IMR-90 (cell line): ENCODE data around the gene ARL14.
A peak's percentile ranks its signal among the peaks of the same experiment; 100 is the strongest.

Experiments used
- CEBPB ChIP-seq: IDR thresholded peaks from 2 replicates; pipeline ENCODE4 v1.6.1; 2012; ENCODE audit warnings: low read depth, low read length, improper control_type of control experiment
- CTCF ChIP-seq: conservative IDR thresholded peaks from 2 replicates; pipeline ENCODE4 v1.5.1; 2012; ENCODE audit warnings: mild to moderate bottlenecking, low read depth, low read length, improper control_type of control experiment
- MAFK ChIP-seq: IDR thresholded peaks from 2 replicates; pipeline ENCODE4 v1.6.1; 2012; ENCODE audit warnings: low read depth, low read length, improper control_type of control experiment
- MAZ ChIP-seq: IDR thresholded peaks from 2 replicates; pipeline ENCODE4 v1.6.1; 2012; ENCODE audit warnings: low read depth, mild to moderate bottlenecking, low read length, improper control_type of control experiment, moderate library complexity, borderline replicate concordance
- POLR2A ChIP-seq: IDR thresholded peaks from 2 replicates; pipeline ENCODE4 v1.6.1; 2012; ENCODE audit warnings: mild to moderate bottlenecking, low read depth, low read length

GRCh38 chr3:160638184-160638583 is 38.8 kb upstream of the ARL14 start:
- no peak for TF ChIP-seq POLR2A
- no peak for TF ChIP-seq CEBPB
- TF ChIP-seq CTCF, result no peak
- peak; percentile 98 for TF ChIP-seq MAFK
- no peak for TF ChIP-seq MAZ
